ENCODE results near the gene SHF.
A peak's percentile ranks its signal among the peaks of the same experiment; 100 is the strongest.

Gene SHF

GRCh38 chr15:45200001-45200798 is 12.4 kb upstream of the SHF start:
- peak; percentile 60 to 99 (median 94) for DNase-seq

DNA sequence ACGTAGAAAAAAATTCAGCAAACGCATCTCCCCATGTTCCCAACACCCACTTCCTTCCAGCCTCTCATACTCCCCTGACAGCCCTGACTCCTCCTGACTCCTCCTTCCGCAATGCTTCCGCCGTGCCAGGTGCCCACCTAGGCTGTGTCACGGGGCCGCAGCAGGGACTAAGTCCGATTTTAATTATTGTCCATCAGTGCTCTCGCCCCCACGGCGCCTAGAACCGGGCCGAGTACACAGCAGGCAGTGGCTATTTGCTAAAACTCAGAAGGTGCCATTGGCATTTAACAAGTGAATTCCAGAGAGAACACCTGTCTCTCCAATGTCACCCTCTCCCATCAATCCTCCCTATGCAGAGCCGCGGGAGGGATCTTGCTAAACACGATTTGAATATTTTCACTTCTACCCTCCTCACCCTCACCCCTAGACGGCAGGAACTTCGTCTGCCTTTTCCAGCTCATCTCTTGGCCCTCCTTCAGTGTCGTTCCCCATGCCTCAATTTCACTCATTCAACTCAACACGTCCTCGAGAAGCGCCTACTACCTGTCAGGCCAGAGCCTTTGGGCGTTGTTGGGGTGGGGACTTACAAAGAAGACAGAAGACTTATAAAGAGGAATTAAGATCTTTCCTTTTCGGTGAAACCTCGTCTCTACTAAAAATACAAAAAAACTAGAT is 11.5 kb upstream of the SHF start:
- peak in 26 of 56 donors; percentile 31 to 90 (median 63) for DNase-seq

GRCh38 chr15:45198337-45199135 is 10.8 kb upstream of the SHF start:
- peak; percentile 54 to 99 (median 94) for DNase-seq

DNA sequence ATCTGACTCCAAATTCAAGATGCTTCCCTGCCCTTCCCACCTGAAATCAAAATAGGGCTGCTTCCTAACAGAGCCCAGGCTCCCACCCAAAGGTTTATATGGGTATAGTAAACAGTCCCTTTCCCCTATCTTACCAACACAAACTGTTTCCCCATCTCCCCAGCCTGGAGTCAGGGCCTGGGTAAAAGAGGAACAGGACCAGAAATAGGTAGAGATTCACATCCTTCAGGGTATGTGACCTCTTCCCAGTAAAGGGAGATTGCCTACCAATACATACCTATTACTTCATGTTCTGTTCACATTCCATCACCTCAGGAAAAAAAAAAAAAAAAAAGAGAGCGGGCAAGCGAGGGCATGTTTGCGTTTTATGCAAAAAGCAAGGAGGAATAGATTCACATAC is 9.7 kb upstream of the SHF start:
- DNase-seq: no peak

DNA sequence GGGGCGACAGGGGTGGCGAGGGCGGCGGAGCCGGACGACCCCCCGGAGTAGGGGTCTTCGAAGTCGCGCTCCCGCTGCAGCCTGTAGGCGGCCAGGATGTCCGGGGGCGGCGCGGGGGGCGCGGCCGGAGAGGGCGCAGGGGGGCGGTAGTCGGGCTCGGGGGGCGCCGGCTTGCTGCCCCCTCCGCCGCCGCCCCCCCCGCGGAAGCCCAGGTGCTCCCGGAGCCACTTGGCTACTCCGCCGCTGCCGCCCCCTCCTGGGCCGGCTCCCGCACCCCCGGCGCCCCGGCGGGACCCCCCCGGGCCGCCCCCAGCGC is 230 bp downstream of the SHF start:
- DNase-seq: no peak

DNA sequence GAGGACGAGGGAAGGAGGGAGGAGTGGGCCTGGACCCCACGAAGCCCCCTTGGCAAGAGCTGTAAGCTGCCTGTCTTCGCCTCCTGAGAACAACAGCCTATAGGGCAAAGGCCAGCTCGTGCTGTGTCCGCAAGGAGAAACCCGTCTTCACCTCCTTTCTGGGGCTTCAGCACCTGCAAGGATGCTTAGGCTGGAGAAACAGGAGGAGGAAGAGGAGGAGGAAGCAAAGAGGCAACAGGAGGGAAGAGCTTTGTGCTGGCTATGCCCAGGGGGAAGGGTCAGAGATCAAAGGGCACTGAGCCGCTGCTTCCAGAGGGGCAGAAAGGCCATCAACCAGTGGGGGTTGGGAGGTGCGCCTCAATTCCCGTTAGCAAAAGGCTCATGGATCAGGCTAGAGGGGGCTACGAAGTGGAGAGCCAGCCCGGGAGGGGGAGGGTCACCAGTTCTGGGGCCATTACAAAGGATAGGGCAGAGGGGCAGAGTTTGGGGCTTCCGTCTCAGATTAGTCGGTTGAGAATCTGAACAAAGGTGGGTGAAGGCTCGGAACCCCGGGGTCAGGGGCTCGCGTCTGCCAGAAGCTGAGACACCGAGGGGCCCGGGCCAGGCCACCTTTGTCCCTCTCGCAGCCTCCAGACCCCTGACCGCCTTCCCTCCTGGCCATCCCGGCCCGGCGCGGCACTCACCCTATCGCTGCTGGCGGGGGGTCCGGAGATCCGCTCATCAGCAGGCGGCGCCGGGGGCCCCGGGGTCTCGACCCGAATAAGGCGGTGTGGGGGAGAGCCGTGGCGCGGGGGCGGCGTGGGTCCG is 792 bp downstream of the SHF start:
- DNase-seq: peak in 1 of 56 donors; percentile 55

- peak in 2 of 56 donors; percentile 18 to 22 for DNase-seq
These were observed 1.6 kb downstream of the SHF start for GRCh38 chr15:45185903-45186770.

GRCh38 chr15:45185069-45185779 is 2.5 kb downstream of the SHF start:
- DNase-seq: no peak

- no peak for DNase-seq
These were observed 3.2 kb downstream of the SHF start for GRCh38 chr15:45184562-45185041.

DNA sequence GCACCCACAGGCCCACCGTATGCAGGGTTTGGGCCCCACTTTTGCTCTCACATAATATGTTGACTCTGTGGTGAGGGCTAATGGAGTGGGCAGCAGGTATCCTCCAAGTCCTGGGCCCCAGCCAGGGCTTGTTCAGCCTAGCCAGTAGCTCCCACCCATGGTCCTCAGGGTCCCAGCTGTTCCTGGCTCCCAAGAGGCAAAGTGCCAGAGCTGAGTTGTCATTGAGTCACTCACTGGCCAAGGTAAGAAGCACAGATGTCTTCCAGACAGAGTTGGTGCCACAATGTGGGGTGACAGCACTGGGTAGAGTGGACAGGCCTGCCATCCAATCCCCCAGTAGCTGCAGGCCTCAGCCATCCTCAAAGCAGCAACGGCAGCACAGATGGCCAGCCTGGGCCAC is 4.3 kb downstream of the SHF start:
- DNase-seq: no peak

- no peak for DNase-seq
These were observed 4.8 kb downstream of the SHF start for GRCh38 chr15:45182996-45183395.

DNA sequence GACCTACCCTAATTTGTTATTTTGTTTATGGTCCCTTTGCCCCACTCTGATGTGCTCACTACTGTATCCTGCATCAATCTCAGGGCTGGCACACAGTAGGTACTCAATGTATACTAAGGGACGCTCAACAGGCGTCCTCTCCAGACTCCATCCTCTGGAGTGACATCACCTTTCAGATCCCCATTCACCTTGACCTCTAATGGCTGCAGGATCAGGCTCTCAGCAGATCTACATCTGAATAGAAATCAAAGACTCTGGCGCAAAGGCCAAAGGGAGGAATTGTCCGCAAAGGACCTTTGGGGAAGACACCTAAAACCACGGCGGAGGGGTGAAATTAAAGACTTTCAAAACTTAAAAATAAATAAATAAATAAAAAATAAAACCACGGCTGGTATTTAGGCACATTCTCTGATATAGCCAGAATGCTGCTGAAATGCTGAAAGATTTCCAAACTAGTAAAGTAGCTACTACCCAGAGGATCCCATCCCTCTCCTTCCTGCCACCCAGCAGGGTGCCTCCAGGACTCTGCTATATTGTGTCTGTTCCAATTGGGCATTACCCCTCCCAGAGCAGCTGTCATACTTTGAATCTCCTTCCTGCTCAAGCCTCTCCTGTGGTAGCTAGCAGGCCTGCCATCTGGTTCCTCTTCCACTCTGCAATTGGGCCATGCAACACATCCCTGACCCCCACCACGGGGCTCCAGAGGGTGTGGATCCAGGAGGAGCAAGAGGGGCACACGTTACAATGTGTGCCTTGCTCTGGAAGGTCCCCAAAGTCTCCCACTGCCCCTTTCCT is 6.1 kb downstream of the SHF start:
- no peak for DNase-seq

DNA sequence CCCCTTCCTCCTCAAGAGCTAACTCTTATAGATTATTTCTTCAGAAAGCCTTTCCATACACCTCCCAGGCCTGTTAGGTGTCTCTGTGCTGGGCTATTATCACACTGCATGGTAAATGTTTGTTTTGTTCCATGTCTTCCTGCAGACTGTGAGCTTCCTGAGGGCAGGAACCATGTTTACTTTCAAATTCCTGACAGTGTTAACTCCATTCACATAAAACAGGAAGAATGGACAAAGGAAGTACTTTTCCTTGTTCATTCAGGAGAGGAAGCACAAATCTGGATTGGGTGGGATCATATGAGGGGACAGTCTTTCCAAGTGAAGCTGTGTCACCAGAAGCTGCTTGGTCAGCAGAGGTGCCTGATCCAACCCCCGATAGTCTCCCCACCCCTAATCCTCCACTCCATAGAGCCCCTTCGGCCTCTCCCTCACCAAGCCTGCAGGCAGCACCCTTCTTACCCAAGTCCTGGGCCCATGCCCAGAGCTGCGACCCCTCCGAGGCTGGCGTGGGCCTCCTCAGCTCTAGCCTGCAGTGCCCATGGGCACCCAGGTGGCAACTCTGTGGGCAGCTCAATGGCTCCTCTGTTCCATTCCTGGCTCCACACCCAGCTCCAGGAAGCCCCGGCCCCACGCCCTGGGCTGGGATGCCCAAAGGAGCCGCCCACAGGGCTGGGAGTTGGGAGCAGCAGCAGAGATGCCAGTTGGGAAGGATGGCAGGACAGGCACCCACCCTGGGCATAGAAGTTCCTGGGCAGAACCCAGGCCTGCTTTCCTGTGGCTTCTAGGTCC is 6.9 kb downstream of the SHF start:
- DNase-seq: no peak

DNA sequence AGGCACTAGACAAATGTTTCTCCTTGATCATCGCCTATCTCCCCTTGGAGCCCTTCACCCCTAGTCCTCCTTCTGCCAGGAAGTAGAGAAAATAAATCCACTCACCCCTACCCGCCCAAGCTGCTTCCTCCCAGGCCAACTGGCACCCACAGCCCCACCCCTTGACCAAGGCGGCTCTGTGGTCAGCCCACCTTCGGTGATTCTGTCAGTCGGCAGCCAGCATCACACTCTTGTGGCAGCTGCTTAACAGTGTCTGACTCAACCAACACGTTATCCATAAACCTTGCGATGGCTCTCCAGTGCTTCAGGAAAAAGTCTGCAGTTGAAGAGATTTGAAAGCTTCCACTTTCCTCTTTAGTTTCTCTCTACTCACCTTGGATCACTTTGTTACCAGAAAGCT is 7.6 kb downstream of the SHF start:
- no peak for DNase-seq

GRCh38 chr15:45179221-45179985 is 8.4 kb downstream of the SHF start:
- DNase-seq: no peak

GRCh38 chr15:45177285-45177684 is 10.5 kb downstream of the SHF start:
- no peak for DNase-seq

DNA sequence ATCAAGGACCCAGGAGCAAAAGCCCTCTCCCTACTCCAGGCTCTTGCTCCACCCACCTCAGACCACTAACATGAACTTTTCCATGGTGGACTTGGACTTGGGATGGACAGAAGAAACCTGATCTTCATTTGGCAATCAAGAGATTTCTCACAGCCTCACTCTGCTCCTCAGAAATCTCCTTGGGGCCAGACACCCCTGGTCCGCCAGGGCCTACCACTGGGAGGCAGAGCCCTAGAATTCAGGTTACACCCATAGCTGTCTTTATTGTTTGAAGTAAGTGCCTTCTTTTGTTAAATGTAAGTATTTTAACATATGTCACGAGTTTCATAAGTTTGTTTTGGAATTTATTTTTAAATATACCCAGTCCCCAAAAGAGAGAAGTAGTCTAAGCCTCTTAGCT is 13.2 kb downstream of the SHF start:
- no peak for DNase-seq

All from nucleus accumbens (tissue), 56 donors.